Central memory CD4-positive, alpha-beta T cell (primary cell): ENCODE data around the gene CEP70.

Experiments used
- DNase-seq: peaks from one replicate; pipeline ENCODE4 v3.0.0; 2022

The CEP70 gene

DNA sequence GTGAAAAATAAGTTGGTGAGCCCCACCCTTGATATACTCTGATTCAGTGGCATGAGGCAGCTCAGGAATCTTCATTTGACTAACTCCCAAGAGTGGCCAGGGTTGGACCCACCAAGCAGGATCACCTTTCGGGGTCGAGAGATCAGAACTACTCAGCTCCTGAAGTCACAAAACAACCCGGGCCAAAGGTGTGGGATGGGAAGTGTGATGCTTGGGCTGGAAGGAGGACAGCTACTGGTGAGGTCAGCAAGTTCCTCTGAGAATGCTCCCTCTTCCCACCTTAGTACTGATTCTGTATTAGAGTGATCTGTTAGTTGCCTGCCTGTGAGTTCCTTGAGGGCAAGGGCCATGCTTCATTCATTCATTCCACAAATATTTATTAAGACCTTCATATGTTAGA is 144.6 kb downstream of the CEP70 start:
- no peak for DNase-seq

DNA sequence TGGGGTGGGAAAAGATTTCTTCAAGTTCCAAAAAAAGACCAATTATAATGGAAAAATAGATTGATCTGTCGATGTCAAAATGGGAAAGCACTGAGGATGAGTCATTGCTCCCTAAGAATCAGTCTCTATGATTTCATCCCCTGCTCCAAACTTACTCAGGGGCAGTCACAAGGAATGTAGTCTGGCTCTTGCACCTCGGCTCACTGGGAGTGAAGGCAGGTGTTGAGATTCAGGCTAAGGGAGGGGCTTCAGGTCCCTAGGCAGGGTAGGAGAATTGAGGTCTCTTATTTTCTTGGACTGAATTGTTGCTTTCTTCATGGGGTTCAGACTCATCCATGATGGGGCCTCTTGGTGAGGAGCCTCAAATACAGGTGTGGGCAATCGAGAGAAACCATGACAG is 145.4 kb downstream of the CEP70 start:
- no peak for DNase-seq

DNA sequence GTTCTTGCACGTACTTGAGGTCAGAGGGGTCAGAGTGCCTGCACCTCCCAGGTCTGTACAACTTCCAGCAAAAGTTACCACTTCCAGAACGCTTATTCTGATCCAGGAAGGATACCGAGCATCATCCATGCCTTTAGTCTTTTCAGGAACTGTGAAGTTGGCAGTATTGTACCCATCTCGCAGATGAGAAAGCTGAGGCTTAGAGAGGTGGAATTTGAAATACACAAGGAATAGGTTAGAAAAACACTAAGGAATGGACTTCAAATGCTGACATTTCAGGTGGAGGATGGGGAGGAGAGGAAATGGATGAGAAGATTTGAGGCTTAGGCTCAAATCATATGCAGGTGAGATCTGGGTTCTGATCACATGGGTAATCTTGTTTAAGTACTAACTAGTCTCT is 148.4 kb downstream of the CEP70 start:
- DNase-seq, result no peak

DNA sequence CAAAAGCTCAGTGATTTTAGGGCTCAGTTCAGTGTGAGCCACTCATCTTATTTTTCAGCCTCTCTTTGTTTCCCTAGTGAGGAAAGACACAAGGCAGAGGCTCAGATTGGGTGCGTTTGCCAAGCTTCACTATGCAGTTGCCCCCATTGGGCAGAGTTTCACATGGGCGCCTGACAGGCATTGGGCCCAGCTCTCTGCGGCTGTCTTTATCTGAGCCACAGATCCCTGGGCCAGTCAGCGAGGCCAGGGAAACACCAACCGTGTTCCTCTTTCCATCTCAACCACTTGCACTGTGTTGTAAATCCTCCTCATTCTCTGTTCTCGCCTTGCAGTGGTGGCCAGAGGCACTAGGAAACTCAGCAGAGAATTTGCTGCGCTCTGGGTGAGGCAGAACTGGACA is 148.8 kb downstream of the CEP70 start:
- DNase-seq, result no peak
